Large intestine (tissue), 3 donors: ENCODE results near the gene IKZF3. TPM values are rescaled to one million over a fixed set of nuclear protein-coding genes. Genes with fewer than 3 reads are reported as not detected.
"Not testable (repeated sequence)": the region's sequence is repeated elsewhere in the genome, so short reads cannot be mapped to it uniquely, and the experiment has no call there.

Experiments
- DNase-seq, 2 donors: peaks; one replicate each; pipeline versions ENCODE4 v3.0.0 to v3.0.0-alpha.2; 2013
- H3K27ac ChIP-seq: one replicate; pipeline ENCODE4 v1.5.1; 2013; ENCODE audit warnings: low read length
- H3K27me3 ChIP-seq: 2 replicates; pipeline ENCODE4 v1.6.1; 2013; ENCODE audit warnings: low read length; ENCODE audit not compliant: control insufficient read depth, insufficient read depth
- H3K36me3 ChIP-seq: 2 replicates; pipeline ENCODE4 v1.6.1; 2013; ENCODE audit warnings: low read length; ENCODE audit not compliant: control insufficient read depth, insufficient read depth
- H3K4me1 ChIP-seq: one replicate; pipeline ENCODE4 v1.6.1; 2013; ENCODE audit warnings: low read length; ENCODE audit not compliant: control insufficient read depth, insufficient read depth
- H3K4me3 ChIP-seq: one replicate; pipeline ENCODE4 v1.5.1; 2013; ENCODE audit warnings: low read length
- H3K9me3 ChIP-seq: one replicate; pipeline ENCODE4 v1.6.1; 2013; ENCODE audit warnings: mild to moderate bottlenecking, low read depth, low read length, moderate library complexity; ENCODE audit not compliant: control insufficient read depth
- WGBS: methylation state at CpG from one replicate; pipeline ENCODE4 v1.1.5; 2013; ENCODE audit warnings: low lambda C conversion rate; ENCODE audit not compliant: insufficient coverage; 5-methylcytosine and 5-hydroxymethylcytosine counted together
- polyA plus RNA-seq: library from polyadenylated mRNA; unstranded; fragments of 120-200 nt; gene quantifications from one replicate; pipeline ENCODE4 v1.2.1, GENCODE V29; 2013

IKZF3 gene
- polyA plus RNA-seq, 1 donor: 2.4 TPM

GRCh38 chr17:39715375-39716072, 148.6 kb downstream of the IKZF3 start:
- H3K9me3 ChIP-seq: no peaks in the 10 kb centered on the region
- no peaks in the 10 kb centered on the region for H3K27me3 ChIP-seq
- H3K36me3 ChIP-seq: peaks cover 88% of the 10 kb centered on the region
- DNase-seq: no peak
- no peaks in the 10 kb centered on the region for H3K4me1 ChIP-seq
- H3K27ac ChIP-seq: no peak overlapping the region
- no CpG with 5 or more reads among the region's 18 CpGs for WGBS
- no peak overlapping the region for H3K4me3 ChIP-seq

DNA sequence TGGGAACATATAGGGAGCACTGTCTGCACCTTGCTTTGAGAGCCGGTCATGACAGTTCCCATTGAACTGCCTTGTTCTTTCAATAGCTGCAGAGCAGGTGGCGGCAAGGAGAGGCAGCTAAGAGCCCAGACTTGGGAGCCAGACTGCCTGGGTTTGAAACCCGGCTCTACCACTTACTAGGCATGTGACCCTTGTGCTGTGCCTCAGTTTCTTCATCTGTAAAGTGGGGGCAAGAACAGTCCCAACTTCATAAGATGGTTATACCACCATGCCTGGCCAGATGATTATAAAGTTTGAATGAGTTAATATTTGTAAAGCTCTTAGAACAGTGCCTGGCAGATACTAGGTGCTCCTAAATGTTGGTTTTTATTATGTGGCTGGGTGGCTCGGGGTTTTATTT, 149.9 kb downstream of the IKZF3 start:
- 100% methylated on average over 1 of the region's 4 CpGs for WGBS
- Histone ChIP-seq H3K9me3 (no peaks in the 10 kb centered on the region), H3K4me3 (no peak overlapping the region), H3K4me1 (no peaks in the 10 kb centered on the region), H3K27me3 (no peaks in the 10 kb centered on the region), H3K27ac (no peak overlapping the region), H3K36me3 (peaks cover 89% of the 10 kb centered on the region)
- DNase-seq: no peak

- H3K4me3 ChIP-seq: no peak overlapping the region
- H3K4me1 ChIP-seq: no peaks in the 10 kb centered on the region
- no peaks in the 10 kb centered on the region for H3K9me3 ChIP-seq
- no peak for DNase-seq
- no CpG with 5 or more reads among the region's 10 CpGs for WGBS
- H3K36me3 ChIP-seq: peaks cover 92% of the 10 kb centered on the region
- no peaks in the 10 kb centered on the region for H3K27me3 ChIP-seq
- no peak overlapping the region for H3K27ac ChIP-seq
Observed at GRCh38 chr17:39711851-39712250, 152.3 kb downstream of the IKZF3 start.

GRCh38 chr17:39711071-39711470, 153.0 kb downstream of the IKZF3 start:
- WGBS: no CpG with 5 or more reads among the region's 11 CpGs
- not testable (repeated sequence) for H3K27ac ChIP-seq, DNase-seq, H3K4me1 ChIP-seq, H3K27me3 ChIP-seq, H3K4me3 ChIP-seq, H3K9me3 ChIP-seq
- peaks cover 92% of the 10 kb centered on the region for H3K36me3 ChIP-seq

- Histone ChIP-seq H3K27ac (no peak overlapping the region), H3K4me3 (no peak overlapping the region), H3K27me3 (no peaks in the 10 kb centered on the region), H3K36me3 (peaks cover 91% of the 10 kb centered on the region), H3K4me1 (peaks cover 11% of the 10 kb centered on the region), H3K9me3 (no peaks in the 10 kb centered on the region)
- no CpG with 5 or more reads among the region's 20 CpGs for WGBS
- no peak for DNase-seq
Observed at GRCh38 chr17:39709998-39710964, 153.8 kb downstream of the IKZF3 start.

GRCh38 chr17:39709319-39709997, 154.7 kb downstream of the IKZF3 start:
- WGBS: no CpG with 5 or more reads among the region's 14 CpGs
- Histone ChIP-seq H3K9me3 (no peaks in the 10 kb centered on the region), H3K27ac (no peak overlapping the region), H3K36me3 (peaks cover 88% of the 10 kb centered on the region), H3K4me3 (no peak overlapping the region), H3K27me3 (no peaks in the 10 kb centered on the region), H3K4me1 (peaks cover 19% of the 10 kb centered on the region)
- no peak for DNase-seq

Other genes with a start within 250 kb of the IKZF3 start
- gene PPP1R1B, start 237.4 kb downstream of the IKZF3 start, polyA plus RNA-seq: 20.4 TPM
- gene STARD3, start 227.2 kb downstream of the IKZF3 start, polyA plus RNA-seq: 57.9 TPM
- gene TCAP, start 199.0 kb downstream of the IKZF3 start, polyA plus RNA-seq: 2.2 TPM
- 2.1 TPM for gene PNMT, start 195.9 kb downstream of the IKZF3 start, polyA plus RNA-seq
- gene PGAP3, start 176.3 kb downstream of the IKZF3 start, polyA plus RNA-seq: 31.8 TPM
- 175 TPM for gene ERBB2, start 164.2 kb downstream of the IKZF3 start, polyA plus RNA-seq
- gene MIEN1, start 133.8 kb downstream of the IKZF3 start, polyA plus RNA-seq: 43.8 TPM
- 35.9 TPM for gene GRB7, start 126.4 kb downstream of the IKZF3 start, polyA plus RNA-seq
- gene ZPBP2, start 3.9 kb upstream of the IKZF3 start, polyA plus RNA-seq: 0.03 TPM
- 59.7 TPM for gene GSDMB, start 54.3 kb upstream of the IKZF3 start, polyA plus RNA-seq
- 69.6 TPM for gene ORMDL3, start 63.3 kb upstream of the IKZF3 start, polyA plus RNA-seq
- not detected for gene LRRC3C, start 63.4 kb upstream of the IKZF3 start, polyA plus RNA-seq
- 0.24 TPM for gene GSDMA, start 98.7 kb upstream of the IKZF3 start, polyA plus RNA-seq
- gene PSMD3, start 116.5 kb upstream of the IKZF3 start, polyA plus RNA-seq: 73.3 TPM
- gene CSF3, start 151.1 kb upstream of the IKZF3 start, polyA plus RNA-seq: not detected
- 77.3 TPM for gene MED24, start 190.1 kb upstream of the IKZF3 start, polyA plus RNA-seq
- 61.7 TPM for gene THRA, start 198.7 kb upstream of the IKZF3 start, polyA plus RNA-seq
- gene NR1D1, start 236.3 kb upstream of the IKZF3 start, polyA plus RNA-seq: 2.5 TPM